Activated effector memory CD4-positive, alpha-beta T cell treated with anti-CD3 and anti-CD28 coated beads, Interleukin-2, amount 50 U/mL, for 16 hours (primary cell): Measurements from ENCODE around the gene STRIP2.
"Not testable (repeated sequence)": the region's sequence is repeated elsewhere in the genome, so short reads cannot be mapped to it uniquely, and the experiment has no call there.

Experiments
- DNase-seq: peaks from one replicate; pipeline ENCODE4 v3.0.0-alpha.2; 2020

STRIP2 gene

DNA sequence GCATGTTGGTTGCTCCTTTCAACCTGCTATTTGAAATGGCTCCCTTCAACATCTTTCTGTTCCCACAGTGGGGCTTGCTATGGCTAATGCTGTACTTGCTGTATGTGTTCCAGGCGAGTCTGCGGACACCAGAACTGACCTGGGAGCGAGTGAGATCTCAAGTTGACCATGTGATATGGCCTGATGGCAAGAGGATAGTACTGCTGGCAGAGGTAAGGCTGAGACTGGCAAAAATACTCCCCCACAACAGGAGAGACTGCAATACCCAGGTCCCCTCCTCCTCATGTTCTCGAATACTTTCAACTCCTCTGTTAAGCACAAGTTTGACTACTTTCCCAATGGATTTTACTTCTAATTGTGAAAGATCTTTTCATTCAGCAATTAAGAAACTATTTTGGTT is 11.5 kb upstream of the STRIP2 start:
- DNase-seq: no peak

DNA sequence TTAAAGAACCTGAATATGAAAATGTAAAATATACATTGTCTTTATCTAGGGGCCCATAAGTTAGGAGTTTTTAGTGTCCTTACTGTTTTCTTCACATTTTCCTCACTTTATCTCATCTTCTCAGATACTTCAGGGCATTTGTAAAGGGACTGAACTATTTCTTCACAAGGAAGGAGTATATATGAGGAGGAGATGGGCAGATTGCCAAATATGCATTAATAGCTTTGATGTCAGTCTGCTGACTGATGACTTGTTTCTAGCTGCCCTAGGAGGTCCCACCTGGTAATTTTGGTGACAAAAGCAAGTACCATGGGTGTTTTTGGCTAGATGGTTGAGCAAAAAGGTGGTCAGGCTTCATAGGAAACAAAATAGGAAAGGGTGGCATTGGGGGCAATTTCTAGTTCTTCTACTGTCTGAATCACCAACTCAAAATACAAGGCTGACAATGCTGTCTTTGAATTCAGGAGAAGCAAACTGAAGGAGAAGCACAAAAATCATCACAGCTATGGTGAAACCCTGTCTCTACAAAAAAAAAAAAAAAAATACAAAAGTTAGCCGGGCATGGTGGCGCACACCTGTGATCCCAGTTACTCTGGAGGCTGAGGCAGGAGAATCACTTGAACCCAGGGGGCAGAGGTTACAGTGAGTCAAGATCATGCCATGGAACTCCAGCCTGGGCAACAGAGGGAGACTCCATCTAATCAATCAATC is 10.4 kb upstream of the STRIP2 start:
- DNase-seq: no peak

DNA sequence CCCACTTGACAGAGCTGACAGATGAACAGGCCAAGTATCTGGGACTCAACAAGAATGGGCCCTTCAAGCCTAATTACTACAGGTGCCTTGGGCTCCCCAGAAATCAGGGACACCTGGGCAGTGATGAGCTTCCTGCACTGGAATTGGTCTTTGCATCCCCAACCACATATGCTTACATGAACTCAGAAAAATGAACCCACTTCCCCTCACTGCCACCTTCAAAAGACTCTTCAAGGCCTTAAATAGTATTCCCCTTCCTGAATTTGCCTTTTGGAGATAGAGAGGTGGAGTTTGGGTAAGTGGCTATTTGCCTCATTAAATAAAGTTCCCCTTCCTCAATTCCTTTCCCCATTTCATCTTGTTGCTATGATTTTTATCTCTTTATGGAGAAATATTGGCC is 7.8 kb upstream of the STRIP2 start:
- DNase-seq: no peak

DNA sequence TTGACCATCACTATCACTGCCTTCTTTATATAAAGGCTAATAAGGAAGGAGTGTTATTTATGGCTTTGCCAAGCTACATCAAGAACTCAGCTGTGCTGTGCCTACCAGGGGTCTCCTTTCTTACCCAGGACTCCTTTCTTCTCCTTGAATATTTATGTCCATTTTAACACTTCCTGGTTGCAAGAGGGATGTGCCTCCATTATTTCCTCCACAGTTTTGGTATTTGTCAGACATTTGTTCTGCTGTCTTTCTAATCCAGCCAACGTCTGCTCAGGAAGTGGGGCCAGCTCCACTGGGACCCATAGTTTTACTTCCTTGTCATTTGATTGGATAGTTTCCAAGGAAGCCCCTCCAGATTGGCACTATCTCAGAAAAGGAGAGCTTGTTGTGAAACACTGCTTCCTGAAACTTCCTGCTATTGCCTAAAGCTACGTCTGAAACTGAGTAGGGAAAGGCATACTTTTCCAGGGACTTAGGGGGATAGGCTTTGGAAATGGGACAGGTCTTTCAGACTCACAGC is 6.6 kb upstream of the STRIP2 start:
- DNase-seq: no peak

DNA sequence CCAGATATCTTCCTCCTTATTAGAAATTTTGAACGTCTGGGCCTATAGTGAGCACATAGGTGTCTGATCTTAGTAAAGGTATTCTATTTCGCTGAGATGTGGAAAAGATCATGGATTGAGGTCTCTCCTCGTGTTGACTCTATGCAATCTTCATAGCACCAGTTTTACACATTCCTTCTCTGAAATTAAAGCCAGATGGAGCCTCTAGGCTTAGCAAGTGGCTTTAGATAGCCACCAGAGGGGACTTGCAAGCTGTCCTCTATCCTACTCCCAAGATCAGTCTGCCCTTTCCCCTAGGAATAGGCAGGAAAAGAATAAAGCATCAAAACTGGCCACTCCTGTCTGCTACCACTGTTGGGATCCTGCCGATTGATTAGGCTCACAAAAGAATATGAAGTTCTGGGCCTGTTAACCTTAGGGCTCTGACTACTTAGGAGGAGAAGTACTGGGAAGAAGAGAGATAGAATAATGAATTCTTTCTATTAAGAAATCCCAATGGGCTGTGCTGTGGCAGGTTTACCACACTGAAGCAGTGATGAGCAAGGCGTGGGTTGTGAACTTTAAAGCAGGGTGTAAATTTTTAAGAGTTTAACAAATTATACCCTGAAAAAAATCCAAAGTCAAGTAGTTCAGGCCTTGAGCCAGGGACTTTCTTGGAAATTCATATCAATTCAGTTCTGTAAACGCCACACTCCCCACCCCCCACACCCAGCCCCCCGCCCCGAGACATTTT is 2.2 kb upstream of the STRIP2 start:
- DNase-seq: no peak

DNA sequence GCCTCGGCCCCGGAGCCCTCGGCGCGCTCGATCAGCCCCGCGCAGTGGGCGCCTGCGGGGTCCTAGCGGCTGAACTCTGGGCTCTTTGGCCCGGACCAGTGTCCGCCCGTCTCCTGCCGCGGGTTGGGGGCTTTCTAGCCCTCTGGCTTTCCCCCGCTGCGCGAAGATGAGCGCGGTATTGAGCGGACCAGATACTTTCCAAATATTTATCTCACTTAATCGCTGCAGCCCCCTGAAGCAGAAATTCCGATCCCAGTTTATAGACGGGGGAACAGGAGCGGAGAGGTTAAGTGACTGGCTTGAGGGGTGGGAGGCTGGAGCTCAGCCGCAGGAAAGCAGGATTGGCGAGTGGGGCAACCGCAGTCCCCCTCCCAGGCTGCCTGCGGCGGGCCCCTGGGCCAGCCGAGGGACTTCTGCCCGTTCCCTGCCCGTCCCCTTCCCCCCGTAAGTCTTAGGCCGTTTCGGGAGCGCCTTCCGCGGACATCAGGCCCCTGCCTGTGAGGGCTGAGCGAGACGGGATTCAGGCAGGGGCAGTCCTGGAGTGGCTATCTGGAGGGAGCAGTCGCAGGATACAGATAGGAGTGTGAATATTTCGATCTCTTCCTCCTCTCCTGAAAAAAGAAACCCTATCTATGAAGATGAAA is 565 bp downstream of the STRIP2 start:
- DNase-seq: no peak

DNA sequence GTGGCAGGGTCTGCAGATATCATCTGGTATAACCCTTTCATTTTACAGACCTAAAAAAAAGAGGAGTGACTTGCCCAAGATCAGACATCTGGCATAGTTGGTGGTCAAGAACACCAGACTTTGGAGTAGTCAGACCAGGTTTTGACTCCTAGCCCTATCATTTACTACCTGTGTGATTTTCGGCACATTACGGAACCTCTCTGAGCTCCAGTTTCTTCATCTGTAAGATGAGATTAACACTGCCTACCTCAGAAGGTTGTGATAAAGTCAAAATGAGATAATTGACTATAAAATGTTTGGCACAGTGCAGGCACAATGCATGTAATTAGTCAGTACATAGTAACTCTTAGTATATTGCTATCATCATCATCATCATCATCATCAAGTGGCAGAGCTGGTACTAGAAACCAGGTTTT is 1.2 kb downstream of the STRIP2 start:
- DNase-seq: no peak

DNA sequence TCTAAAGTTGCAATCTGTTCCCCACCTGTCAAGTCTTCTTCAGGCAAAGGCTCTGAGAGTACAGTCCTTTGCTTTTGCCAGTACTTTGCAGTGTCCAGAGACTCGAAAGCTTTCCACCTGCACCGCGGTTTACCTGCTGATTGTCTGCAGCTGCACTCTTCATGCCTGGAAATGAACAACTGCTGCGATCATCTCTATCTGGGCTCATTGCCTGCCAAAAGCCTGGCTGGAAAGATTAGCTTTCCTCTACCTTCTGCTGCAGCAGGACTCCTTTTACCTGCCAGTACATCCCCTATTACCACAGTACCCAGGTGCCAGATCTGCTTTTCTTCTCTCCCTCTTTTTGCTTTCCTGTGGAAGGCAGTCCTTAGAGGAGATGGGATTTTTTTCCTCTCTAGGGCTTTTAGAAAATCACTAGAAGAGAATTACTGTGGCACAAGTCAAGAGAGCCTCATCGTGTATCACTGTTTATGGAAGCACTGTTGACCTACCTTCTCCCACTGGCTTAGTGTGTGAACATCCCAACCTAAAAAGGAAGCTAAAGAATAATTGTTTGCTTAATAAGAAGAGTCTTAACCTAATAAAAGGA is 2.2 kb downstream of the STRIP2 start:
- DNase-seq: no peak

DNA sequence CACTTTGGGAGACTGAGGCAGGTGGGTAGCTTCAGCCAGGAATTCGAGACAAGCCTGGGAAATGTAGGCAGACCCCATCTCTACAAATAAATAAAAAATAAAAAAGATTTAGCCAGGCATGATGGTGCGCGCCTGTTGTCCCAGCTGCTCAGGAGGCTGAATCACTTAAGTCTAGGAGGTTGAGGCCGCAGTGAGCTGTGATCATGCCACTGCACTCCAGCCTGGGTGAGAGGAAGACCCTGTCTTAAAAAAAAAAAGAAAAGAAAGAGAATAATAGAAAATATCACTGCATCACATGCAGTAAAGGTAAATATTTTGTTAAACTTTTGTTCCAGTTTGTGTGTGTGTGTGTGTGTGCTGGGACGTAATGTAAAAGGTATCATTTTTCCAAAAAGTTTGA is 3.0 kb downstream of the STRIP2 start:
- DNase-seq: no peak

DNA sequence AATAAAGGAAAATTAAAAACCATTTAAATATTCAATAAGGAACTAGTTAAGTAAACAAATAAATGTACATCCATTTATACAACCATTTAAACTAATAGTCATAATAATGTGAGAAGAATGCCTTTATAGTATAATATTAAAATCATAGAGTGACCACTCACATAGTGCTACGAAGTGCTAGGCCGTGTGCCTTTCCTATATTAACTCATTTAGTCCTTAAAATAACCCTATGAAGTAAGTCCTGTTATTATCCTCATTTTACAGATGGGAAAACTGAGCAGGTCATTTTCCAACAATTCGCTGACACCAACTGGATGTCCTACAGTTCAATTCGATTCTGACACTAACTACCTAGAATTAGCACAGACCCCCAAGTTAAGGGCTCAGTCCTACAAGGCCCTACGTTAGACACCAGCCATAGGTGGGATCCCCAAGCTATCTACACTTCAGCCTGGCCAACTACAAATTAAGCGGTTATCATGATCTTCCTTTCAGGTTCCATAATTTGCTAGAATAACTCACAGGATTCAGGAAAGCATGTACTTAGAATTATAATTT is 4.1 kb downstream of the STRIP2 start:
- no peak for DNase-seq

DNA sequence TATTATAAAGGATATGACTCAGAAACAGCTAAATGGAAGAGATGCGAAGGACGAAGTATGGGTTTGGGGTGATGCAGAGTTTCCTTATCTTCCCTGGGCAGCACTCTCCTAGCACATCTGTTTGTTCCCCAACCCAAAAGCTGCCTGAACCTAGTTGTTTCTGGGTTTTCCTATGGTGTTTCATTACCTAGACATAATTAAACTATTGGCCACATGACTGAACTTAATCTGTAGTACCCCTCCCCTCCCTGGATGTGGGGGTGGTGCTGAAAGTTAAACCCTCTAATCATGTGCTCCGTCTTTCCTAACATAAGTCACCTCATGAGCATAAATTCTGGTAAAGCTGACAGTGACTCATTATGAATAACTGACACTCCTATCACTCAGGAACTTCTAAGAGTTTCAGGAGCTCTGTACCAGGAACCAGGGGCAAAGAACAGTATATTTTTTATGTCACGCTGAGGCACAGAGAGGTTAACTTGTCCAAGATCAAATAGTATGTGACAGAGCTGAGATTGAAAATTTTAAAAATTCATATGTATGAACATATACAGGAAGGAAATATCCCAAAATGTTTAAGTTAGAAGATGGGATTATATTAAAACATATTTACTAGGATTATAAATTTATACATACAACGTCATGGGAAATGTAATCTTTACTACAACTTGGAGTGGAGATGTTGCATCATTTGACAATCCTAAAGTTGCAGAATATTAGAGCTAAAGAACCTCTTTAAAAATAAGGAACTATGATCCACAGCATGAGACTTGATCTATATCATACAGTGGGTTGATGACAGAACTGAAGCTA is 4.8 kb downstream of the STRIP2 start:
- DNase-seq: peak; percentile 75

DNA sequence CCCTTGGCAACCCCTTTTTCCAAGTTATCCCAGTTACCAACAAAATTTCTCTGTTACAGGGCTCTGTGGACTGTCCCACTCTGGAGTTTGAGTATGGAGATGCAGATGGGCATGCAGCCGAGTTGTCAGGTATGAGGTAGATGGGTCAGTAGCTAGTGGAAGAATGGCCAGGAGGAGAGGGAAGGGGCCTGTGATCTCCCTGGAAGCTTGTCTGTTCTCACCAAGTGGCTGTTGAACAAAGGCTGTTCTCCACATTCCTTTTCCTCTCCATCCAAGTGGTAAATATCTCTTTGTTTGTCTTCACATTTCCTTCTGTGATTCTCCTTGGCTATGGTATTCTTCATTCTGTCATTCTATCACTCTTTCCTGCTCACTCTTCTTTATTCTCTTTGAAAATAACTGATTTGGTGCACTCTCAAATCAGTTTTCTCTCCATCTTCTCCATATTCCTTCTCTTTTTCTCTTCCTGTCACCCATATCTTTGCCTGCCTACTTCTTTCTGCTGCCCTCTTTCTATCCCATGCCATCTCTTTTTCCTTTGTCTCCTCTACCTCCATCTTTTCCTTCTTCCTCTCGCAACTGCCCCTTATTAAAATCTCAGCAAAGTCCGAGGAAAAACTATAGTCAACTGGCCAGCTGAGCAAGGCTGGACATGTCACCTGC is 5.9 kb downstream of the STRIP2 start:
- no peak for DNase-seq

DNA sequence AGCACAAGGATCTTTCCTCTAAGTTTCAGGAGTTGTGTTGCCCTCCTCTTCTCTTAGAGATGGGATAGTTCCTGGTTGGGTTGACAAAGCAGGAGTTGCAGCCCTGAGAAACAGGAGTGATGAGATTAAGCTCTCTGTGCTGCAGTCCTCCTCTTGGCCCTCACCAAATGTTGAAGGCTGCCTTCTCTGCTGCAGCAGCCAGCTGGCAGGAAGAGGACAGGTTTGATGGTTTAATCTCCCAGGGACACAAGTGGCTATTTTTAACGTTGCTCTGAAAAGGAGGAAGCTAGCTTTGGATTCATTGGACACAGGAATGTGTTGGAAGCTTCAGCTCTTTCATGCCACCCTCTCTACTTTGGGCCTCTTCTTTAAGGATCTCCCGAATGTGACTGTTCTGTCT is 9.4 kb downstream of the STRIP2 start:
- DNase-seq: no peak

DNA sequence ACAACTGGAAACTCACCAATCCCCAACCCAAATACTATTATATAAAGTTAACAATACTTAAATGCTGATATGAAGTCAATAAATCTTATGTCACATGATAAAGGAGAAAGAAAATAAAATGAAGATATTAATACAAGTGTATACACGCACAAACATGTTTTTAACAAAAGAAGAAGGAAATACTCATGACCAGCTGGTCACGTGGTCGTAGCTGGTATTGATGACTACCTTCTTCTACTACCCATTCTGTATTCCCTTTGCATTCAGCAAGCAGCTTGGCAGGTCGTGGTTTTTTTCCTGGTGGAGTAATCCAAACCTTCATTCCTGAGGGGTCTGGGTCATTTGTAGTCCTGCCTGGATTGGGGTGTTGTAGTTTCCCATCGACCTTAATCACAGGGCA is 10.5 kb downstream of the STRIP2 start:
- DNase-seq: not testable (repeated sequence)

DNA sequence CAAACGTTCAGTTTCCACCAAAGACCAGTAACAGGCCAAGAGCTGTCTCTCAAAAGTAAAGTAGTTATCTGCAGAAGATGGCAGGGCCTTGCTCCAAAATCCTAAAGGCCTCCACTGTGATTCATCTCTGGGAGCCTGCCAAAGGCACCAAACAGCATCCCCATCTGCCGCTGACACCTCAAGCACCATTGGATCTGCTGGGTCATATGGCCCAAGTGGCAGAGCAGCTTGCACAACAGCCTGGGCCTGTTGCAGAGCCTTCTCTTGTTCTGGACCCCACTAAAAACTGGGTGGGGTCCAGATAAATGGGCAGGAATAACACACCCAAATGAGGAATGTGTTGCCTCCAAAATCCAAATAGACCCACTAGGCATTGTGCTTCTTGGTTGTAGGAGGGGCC is 12.7 kb downstream of the STRIP2 start:
- DNase-seq: not testable (repeated sequence)

DNA sequence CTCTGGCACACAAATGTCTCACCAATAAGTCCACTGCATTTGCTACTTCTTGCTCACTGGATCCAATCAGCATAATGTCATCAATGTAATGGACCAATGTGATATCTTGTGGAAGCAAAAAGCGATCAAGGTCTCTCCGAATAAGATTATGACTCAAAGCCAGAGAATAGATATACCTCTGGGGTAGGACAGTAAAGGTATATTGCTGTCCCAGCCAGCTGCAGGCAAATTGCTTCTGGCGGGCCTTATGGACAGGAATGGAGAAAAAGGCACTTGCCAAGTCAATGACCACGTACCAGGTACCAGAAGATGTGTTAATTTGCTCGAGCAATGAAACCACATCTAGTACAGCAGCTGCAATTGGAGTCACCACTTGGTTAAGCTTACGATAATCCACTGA is 13.2 kb downstream of the STRIP2 start:
- DNase-seq: not testable (repeated sequence)

DNA sequence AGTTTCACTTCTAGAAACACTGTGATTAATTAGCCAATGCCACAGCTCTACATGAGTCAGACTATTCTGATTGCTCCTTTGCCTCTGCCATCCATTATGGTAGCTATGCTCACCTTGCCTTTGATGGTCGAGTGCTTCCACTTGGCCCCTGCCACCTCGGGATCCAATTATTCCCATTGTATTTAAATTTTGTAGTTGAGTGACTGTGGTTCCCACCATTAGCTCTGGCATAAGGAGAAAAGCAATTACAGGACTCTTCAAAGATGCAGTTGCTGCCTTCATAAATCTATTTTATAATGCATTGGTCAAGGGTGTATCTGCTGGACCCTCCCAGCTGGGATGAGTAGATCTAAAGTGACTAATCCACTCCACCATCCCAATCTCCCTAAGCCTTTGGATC is 14.4 kb downstream of the STRIP2 start:
- not testable (repeated sequence) for DNase-seq

DNA sequence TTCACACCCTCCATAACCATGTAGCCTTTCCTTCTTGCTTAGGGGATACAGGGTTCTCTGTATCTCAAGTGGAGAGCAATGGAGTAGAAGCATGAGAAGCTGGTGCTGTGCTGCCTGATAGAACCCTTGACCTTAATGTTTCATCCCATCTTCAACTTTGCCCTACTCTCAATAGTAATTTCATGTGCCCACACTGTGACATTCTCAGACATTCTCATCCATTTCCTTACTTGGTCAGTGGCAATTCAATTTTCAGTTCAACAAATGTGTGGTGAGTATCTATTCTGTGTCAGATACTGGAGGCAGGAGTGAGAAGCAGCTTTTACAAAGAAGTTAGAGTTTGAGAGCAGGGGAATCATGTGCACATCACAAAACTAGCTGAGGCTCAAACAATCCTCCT is 16.1 kb downstream of the STRIP2 start:
- DNase-seq: no peak

DNA sequence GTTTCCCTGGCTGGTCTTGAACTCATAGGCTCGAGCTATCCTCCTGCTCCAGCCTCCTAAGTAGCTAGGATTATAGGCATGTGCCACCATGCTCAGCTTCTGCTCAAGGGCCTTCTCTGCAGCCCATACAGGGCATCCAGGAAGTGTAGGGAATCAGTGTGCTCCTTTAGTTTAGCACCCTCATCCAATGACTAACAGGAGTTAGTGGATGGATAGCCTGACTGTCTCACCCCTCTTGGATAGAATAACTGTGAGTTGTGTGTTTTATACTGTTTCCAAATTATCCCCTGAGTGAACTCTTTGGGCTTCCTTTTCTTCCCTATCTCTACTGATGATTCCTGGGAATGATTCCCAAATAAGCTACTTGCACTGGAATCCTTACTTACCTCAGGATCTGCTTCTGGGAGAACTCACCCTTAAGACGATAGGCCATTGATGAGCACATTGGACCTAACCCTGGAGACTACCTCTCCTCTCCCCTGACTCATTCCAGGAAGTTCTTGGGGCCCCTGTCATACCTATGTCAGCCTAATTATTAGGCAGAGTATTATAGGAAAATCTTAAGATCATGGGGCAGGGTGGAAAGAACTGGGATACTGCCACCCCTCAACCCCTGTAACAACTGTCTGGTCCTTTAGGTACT is 18.5 kb downstream of the STRIP2 start:
- no peak for DNase-seq

DNA sequence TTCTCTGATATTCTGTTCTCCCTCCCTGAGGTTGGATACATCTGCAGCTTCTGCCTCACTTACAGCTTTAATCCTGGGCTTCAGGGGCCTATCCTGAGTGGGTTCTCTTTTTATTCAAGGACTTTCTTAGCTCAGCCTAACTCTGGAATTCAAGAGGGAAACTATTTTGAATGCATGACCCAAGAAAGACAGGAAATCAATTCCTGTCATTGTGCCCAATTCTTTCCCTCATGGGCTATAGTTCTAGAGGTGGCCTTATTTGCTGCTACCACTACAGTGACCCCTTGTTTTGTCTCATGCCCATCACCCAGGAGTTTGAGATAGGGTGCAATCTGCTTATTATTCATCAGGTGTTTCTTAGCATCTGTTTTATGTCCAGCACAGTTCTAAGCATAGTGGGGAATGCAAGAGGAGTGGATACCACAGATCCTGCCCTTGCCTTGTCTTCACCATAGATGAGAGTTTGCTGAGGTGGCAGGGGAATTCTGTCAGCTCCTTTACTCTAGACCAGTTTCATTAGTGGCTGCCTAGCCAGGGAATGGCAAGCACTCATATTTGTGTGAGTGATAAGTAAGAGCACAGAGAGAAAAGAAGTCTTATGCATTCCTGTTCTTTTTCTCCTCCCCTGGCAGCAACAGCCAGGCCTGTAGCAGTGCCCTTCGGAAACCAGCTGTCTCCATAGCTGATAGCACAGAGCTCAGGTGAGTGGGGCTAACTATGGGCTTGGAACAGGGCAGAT is 19.4 kb downstream of the STRIP2 start:
- DNase-seq: no peak

DNA sequence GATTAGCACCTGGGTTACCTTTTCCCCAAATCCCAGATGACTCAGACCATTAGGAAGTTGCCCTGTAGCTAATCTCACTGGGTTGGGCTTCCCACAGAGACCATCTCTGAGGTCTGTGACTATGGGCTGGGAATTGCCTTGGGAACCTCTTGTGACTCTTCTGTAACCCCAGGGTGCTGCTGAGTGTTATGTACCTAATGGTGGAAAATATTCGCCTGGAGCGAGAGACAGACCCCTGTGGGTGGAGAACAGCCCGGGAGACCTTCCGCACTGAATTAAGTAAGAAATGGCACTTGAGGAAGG is 20.0 kb downstream of the STRIP2 start:
- DNase-seq: no peak
